ENCODE results near the gene TSPAN10.
"Not testable (repeated sequence)": the region's sequence is repeated elsewhere in the genome, so short reads cannot be mapped to it uniquely, and the experiment has no call there.

The TSPAN10 gene

DNA sequence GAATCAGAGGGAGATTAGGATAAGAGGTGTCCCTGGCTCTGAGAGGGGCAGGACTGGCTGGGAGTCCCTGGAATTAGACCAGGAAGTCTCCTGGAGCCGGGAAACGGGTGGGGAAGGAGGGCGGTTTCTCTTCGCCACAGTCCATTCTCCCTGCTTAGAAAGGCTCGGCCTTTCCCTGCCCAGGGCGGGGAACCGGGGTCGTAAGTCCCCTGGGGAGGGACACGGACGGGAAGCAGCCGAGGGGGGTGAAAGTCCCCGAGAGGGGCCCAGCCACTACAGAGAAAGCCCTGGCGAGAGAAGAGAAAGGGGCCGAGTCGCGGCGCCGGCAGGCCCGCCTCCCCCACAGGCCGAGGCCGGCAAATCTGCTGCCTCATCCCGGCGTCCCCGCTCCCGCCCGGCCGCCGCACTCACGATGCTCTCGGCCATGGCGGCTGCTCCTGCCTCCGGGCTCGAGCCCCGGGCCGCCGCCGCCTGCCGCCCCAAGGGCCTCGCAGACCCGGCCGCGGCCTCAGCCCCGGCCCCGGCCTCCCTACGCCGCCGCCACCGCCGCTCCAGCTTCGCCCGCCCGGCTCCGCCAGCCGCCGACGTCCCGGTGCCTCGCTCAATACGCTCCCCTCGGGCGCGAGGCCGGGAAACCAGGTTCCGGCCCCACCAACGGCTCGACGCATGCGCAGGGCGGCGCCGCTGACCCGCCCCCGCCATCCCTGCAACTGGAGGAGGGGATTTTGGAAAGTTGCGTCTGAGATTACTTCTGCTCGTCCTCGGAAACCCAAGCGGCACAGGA is at the start of gene TSPAN10, which contains the start of gene NPLOC4:
Gene TSPAN10, plus strand, starts transcription at position 692 of the 784 bp plus-strand sequence. CDS start 5,217 bp downstream, outside the sequence.
Gene NPLOC4, minus strand, starts transcription at position 608 of the 784 bp plus-strand sequence. Its CDS starts 182 bp downstream, at position 426.
- DNase-seq (ENCODE audit: low read depth) = peak; percentile 74

DNA sequence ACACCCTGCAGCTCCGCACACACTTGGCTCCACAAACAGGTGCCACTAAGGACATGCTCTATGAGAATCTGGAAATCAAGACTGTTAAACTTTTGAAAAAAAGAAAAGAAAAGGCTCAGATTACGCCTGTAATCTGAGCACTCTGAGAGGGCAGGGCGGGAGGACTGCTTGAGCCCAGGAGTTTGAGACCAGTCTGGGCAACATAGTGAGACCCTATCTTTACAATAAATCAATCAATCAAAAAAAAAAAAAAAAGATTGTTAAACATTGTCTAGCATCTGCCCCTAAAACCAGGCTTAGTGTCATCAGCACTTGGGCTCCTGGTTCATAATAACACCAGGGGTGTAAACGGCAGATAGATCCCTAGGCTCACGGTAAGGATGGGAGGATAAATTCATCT is 47.4 kb upstream of the TSPAN10 start:
- DNase-seq (ENCODE audit: low read depth) = no peak

DNA sequence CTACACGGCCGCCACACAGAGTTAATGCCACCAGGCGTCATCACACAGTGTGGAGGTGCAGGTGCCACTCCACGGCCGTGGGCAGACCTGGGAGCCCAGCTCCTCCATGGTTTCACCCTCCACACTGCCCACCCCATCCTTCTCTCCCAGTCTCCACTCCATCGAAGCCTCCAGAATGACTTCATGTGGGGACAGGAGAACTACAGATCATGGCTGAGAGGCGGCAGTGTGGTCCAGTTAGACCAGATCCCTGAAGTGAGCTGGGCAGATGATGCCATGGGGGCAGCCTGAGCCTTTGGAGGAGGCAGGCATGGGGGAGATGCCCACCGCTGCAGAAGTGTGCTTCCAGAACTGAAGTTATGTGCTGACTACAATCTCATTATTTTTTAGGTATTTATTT is 46.9 kb upstream of the TSPAN10 start:
- DNase-seq (ENCODE audit: low read depth) = no peak

DNA sequence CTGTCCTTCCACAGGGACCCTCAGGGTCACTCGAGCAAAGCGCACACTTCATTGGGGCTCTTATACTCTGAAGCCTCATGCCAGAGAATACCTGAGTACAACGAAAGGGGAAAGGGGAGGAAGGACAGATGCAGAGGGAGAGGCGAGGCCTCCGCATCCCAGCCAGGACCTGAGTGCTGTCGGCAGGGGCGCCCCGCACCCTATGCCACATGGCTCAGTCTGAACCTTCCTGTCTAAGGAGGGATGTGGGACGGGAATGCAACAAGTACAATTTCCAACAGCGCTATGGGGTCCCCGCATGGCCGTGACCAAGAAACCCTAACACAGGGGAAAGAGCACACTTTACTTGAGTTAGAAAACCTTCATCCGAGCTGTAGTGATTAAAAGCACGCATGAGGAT is 45.0 kb upstream of the TSPAN10 start:
- no peak for DNase-seq (ENCODE audit: low read depth)

DNA sequence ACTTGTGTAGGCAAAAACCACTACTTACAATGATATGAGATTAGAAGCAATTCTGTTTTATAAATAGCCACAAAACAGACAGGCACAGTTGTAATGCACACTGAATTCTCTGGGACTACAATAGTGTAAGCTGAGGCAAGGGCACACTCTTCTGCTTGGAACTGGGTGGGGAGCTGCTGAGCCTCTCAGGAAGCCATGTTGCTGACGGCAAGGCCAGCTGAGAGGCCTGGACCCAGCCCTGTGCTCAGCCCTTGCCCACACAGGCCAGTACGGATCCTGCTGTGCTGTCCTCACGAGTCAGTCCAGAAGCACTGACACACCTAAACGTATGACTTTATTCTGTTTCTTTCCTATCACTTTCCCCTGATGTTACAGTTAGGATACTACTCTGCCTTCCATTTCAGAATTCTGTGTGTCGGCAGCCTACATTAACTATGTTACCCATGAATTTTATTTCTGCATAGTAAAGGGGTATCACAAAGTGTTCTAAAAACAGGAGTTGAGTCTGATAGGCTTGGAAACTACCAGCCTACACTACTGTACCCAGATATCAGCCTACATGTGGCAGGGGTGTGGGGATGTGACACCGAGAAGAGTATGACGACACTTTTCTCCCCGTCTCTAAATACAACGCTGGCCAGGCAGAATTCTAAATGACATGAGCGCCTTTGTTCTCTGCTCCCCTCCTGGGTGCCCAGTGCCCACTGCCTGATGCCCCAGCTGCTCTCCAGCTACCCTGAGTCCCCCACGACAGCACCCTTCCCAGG is 43.7 kb upstream of the TSPAN10 start:
- DNase-seq (ENCODE audit: low read depth) = no peak

DNA sequence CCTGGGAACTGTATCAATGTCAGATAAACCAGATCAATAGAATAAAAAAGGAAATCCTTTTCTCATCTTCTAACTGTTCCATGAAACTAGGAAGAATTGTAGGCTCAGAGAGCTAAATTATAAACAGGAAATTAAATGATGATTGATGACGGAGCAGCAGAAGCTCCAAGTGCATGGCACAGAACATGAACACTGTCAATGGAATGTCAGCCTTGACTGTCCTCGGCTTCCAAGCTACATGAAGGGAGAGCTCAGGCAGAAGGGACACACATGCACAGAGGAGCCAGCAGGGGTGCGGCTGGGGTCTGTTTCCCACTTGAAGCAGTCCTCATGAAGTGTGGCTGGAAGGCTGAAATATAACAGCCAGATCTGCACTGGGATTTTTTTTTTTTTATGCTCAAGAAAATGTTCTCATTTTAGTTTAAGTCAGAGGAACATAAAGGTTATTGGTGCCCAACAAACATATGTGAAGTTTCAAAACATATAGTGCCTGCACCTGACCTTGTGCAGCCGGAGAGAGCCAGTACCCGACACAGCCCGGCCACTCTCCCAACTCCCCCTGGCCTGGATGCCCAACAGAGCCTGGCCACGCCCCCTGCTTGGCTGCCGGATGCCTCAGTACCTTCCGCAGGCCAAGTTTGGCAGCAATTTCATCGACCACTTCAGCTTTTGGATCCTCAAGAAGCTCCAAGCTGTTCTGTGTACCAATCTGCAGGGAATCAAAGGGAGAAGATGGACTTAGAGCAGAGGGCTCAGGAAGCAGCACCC is 37.1 kb upstream of the TSPAN10 start:
- DNase-seq (ENCODE audit: low read depth) = no peak

DNA sequence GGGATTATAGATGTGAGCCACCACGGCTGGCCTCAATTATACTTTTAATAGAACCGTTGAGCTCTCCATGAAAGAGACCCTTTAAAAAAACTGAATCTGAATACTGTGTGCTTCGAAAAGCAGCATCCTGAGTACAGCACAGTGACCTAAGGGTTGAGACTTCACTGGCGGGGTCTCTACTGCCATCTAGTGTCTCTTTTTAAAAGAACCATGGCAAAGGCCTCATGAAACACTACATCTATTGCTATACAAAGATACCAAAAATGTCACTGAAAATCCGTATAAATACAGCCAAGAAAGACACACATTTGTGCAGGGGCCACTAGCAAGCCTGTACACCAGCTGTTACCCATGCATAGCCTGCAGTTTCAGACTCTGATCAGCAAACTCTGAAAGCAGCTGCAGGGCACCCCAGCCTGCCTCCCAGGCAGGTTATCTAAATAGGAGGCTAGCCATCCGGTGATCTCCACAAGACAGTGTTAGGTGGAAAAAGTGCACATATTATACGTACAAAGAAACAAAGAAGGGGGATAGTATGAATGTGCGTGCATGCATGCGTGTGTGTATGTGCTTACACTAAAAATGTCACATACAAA is 35.4 kb upstream of the TSPAN10 start:
- no peak for DNase-seq (ENCODE audit: low read depth)

DNA sequence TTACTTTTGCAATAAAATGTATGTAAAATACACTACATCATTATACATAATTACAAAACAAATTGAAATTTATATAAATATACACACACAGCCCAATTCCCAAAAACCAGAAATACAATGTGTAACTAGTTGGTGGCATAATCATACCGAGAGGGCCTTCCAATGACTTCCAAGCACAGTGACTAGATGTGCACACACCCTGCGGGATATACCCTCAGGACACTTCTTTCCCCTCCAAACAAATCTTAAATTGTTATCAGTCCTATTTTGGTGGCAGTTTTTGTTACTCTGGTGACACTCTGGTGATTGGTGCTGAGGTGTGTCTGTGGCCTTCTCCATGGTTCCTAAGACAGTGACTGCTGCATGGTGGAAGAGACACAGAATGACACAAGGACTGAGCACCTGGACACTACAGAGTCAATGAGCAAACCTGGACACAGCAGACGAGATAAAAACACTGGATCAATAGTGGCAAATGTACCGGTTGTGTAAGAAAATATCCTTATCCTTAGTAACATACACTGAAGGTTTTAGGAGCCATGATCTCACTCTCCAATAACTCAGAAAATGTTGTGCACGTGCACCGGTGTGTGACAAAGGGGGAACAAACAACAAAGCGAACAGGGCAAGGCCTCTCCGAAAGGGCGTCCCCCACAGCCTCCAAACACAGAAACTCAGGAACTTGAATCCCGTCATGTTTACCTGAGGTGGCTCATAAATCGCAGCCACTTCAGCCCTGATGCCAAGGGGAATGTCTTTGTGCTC is 33.0 kb upstream of the TSPAN10 start:
- no peak for DNase-seq (ENCODE audit: low read depth)

DNA sequence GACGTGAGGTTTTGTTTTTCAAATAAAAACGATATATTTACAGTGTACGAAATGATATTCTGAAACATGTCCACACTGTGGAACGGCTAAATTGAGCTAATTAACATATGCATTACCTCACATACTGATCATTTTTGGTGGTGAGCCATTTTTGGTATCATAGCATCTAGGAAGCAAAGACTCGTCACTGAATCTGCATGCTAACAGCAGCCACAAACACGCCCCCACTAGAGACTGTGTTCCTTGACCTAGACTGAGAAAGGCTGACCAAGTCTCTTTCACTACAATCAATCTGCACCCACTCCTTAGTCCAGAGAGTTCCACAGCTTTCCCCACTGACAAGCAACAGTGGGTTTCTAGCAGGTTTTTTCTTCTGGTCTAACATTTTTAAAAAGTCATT is 29.6 kb upstream of the TSPAN10 start:
- no peak for DNase-seq (ENCODE audit: low read depth)

DNA sequence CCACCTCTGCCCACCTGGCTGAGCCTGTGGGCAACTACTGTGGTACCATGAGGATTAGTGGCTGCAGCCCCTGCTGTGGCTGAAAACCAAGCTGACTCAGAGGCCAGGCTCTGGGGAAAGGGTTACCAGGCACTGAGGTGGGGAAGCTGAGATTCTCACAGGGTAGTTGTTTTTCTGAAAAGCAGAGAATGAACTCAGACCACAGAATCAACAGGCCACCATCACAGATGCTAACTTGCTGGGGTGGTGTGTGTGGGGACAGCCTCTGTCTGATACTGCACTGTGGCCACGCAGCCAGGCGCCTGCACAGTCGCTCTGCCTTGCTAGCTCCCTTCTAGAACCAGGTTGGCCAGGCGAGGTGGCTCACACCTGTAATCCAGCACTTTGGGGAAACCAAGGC is 28.9 kb upstream of the TSPAN10 start:
- no peak for DNase-seq (ENCODE audit: low read depth)

DNA sequence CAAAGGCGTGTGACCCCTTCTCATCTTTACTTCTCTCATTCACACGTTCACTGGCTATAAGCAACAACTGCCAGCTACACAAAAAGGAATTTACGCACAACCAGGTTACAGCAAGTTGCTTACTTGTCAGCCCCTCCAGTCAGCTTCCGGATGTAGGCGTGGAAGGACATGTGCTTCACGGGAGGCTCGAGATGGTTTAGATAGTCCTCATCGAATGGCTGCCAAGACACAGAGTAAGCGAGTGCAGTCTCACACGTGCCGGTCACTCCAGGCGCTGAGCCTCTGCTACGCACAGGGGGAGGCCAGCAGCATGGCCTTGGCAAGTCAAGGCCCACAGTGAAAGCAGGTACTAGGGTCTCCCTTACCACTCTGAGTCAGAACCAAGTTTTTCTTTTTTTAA is 28.4 kb upstream of the TSPAN10 start:
- no peak for DNase-seq (ENCODE audit: low read depth)

DNA sequence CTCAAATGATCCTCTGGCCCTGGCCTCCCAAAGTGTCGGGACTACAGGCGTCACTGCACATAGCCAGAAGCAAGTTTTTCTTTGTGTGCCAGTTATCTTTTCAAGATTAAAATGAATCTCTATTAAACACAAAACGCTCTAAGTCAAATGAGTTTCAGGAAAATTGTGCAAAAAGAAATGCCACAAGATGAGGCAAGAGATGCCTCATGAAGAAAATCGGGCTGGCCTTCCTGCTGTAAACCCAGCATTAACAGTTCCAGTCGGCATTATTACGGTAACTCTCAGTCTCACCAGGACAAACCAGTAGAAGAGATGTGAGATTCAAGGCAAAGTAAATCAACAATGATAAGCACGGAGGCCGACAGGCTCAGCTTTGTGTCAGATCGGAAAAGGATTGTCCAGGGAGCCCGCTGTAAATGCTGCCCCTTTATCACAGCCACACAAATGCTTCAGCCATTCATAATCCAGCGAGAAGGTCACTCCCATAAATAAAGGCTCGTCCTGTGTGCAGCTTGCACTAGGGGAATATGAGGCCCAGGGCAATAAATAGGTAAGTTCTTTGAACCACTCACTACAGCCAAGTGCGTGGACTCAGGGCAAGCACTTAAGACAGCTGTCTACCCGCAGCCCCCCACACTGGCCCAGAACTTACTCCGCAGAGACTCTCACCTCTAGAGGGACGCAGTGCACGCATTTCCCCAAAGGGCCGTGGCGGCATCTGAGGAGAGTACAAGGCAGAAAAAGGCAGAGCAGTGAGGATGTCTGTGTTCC is 27.3 kb upstream of the TSPAN10 start:
- DNase-seq (ENCODE audit: low read depth) = no peak

DNA sequence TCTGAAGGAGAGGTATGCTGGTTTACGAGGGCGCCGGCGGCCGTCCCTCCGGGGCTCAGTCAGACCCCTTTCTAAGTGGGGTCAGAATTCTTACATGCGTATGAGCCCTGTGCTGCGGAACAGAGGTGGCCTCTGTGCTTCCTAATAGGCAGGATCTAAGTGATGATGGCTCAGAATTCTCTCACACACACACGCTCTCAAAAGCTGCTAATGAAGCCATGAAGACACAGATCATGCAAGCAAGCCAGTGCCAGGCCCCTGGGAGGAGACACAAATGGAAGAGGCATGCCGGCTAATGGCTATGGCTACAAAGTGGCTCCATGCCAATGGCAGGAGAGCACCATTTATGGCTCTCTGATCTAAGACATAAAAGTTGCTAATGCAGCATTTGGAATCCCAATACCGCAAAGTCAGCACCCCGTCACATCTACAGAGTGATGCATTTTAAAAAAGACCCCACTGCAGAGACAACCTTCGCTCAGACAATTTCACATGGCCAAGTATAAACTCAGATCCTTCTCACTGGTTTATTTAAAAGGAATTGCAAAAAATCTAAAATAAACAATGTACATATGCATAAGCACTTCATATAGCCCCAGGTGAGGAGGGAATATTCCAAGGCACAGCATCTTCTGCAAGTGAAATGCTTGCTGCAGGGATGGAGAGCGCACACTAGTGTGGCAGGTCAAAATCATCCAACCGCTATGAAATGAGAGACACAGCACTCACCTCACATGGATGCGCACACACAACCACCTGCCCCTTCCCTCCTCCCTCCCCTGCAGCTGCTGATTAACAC is 24.6 kb upstream of the TSPAN10 start:
- no peak for DNase-seq (ENCODE audit: low read depth)

DNA sequence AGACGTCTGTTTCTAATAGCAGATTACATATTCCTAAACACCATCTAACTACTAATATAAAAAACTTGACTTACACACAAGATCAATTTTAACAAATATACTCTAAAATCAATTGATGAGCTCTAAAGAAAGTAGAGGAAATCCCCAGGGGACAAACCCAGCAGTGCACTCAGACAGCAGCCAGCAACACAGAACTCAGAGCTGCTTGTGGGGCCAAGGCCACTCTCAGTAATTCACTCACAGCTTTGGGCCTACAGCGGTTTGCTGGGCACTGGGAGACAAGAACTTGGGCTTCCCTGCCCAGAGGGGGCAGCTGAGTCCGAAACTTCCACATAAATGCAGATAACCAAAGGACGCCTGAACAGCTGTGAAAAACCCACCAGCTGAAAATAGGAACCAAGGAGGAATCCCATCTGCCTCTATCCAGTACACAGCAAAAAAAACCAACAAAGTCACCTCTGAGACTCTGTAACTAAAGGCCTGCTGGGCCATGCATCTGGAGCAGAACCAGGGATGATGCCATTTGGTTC is 21.5 kb upstream of the TSPAN10 start:
- DNase-seq (ENCODE audit: low read depth) = no peak

DNA sequence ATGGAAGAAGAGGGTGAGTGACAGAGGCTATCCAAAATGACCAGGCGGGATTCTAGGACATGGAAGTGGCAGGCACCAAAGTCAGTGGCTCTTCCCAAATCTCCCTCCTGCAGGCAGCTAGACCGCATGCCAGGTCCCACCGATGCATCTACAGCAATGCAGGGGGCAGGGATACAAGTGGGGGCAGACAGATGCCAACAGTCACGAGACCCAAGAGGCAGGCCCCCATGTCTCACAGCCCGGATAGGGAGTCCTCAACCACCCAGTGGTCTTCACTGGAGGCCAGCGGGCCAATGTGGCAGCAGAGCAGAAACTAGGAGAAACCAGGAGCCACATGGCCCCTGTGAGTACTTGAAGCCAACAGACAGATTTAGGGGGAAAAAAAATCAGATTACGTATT is 20.1 kb upstream of the TSPAN10 start:
- no peak for DNase-seq (ENCODE audit: low read depth)

DNA sequence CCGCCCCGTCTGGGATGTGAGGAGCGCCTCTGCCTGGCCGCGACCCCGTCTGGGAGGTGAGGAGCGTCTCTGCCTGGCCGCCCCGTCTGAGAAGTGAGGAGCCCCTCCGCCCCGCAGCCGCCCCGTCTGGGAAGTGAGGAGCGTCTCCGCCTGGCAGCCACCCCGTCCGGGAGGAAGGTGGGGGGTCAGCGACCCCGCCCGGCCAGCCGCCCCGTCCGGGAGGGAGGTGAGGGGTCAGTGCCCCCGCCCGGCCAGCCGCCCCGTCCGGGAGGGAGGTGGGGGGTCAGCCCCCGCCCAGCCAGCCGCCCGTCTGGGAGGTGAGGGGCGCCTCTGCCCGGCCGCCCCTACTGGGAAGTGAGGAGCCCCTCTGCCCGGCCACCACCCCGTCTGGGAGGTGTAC is 18.7 kb upstream of the TSPAN10 start:
- DNase-seq (ENCODE audit: low read depth) = not testable (repeated sequence)

DNA sequence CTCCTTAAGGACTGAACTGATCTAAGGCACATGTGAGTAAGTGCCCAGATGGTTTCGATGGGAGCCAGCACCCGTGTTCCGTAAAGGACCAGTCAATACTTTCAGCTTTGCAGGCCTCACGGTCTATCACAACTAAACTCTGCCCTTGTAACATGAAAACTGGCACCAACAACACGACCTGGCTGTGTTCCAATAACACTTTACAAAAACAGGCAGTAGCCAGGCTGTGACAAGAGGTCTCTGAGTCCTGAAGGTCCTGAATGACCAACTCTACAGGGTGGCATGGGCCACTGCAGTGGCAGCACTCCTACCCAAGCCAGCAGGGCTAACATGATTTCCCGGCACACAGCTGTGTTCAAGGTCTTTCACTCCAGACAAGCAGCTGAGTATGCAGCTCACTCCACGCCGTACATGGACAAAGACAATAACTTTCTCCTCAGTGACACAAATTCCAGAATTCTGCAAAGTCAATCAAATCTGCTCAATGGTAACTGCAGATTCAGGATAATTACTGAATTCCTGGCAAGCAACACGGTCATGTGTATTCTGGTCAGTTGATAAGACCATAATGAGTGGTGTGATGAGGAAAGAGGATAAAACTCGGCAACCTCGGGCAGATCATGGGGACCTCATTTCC is 15.4 kb upstream of the TSPAN10 start:
- DNase-seq (ENCODE audit: low read depth) = no peak

DNA sequence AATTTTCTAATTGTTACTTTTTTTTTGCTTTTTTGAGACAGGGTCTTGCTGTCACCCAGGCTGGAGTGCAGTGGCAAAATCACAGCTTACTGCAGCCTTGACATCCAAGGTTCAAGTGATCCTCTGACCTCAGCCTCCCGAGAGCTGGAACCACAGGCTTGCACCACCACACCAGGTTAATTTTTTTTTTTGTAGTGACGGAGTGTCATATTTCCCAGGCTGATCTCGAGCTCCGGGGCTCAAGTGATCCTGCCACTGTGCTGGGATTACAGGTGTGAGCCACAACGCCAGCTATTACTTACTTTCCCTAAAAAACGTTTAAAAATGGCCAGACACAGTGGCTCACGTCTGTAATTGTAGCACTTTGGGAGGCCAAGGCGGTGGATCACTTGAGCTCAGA is 6.7 kb upstream of the TSPAN10 start:
- no peak for DNase-seq (ENCODE audit: low read depth)

DNA sequence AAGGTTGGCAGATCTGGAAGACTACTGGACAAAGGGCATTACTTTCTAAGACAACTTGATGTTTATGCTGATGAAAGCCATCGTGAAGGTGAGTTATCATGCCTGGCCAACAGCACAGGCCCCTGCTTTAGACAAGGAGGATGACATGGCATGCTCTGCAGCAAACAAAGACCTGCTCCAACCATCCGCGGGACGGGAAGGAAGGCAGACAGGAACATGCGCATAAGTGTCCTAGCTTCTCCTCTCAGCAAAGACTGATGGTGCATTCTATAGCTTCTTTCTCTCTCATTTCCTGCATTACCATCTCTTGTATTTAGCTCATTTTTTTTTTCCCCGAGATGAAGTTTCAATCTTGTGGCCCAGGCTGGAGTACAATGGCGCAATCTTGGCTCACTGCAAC is 5.5 kb upstream of the TSPAN10 start:
- DNase-seq (ENCODE audit: low read depth) = no peak

All from stimulated activated CD8-positive, alpha-beta memory T cell treated with anti-CD3 and anti-CD28 coated beads, Interleukin-7, amount 100 ng/mL, for 24 hours (primary cell).